Adrenal gland (tissue), 12 donors: ENCODE results near the gene SLC27A2. TPM values are rescaled to one million over a fixed set of nuclear protein-coding genes. Genes with fewer than 3 reads are reported as not detected.
"Not testable (repeated sequence)": the region's sequence is repeated elsewhere in the genome, so short reads cannot be mapped to it uniquely, and the experiment has no call there.

Experiments
- DNase-seq, 7 donors: peaks; one replicate each; pipeline ENCODE4 v3.0.0-alpha.2; 2019 to 2020
- H3K27ac ChIP-seq, 5 donors: fragments of 200-600 bp; sonication (generic) in 4 of 5; 1 replicate in 3 of 5; 2 replicates in 2 of 5; pipeline versions ENCODE4 v1.5.1 to v1.8.0; 2016 to 2020; ENCODE audit warnings: mild to moderate bottlenecking in 1 of 5
- H3K27me3 ChIP-seq: fragments of 200-600 bp; 2 replicates; pipeline ENCODE4 v1.8.0; 2021
- H3K36me3 ChIP-seq, 2 donors: fragments of 200-600 bp; replicated peaks in 1 of 2; 1 replicate in 1 of 2; 2 replicates in 1 of 2; pipeline versions ENCODE4 v1.5.1 to v1.8.0; 2018 to 2022
- H3K4me1 ChIP-seq, 2 donors: fragments of 200-600 bp; replicated peaks in 1 of 2; 1 replicate in 1 of 2; 2 replicates in 1 of 2; pipeline versions ENCODE4 v1.5.1 to v1.8.0; 2018 to 2021
- H3K4me3 ChIP-seq, 4 donors: fragments of 200-600 bp; sonication (generic) in 3 of 4; one replicate each; pipeline ENCODE4 v1.5.1; 2016 to 2018
- H3K9me3 ChIP-seq, 3 donors: fragments of 200-600 bp; sonication (generic) in 1 of 3; replicated peaks in 1 of 3; 1 replicate in 2 of 3; 2 replicates in 1 of 3; pipeline versions ENCODE4 v1.5.1 to v1.8.0; 2016 to 2021
- CTCF ChIP-seq, 6 experiments: fragments of 450-650 bp in 4 of 6; fragments of 200-600 bp in 2 of 6; sonication (generic) in 1 of 6; IDR thresholded peaks; 1 replicate in 5 of 6; 2 replicates in 1 of 6; pipeline versions ENCODE4 v1.5.1 to v1.8.0; 2016 to 2021; ENCODE audit warnings: antibody characterized with exemption in 6 of 6, mild to moderate bottlenecking in 2 of 6, moderate library complexity in 1 of 6
- POLR2A ChIP-seq, 2 donors: fragments of 450-650 bp; IDR thresholded peaks; one replicate each; pipeline ENCODE4 v1.6.1; 2017; ENCODE audit warnings: antibody characterized with exemption in 2 of 2, mild to moderate bottlenecking in 2 of 2, moderate library complexity in 1 of 2
- WGBS, 4 donors: extraction: QIAGEN DNeasy Blood & Tissue Kit in 2 of 4; methylation state at CpG; one replicate each; pipeline versions ENCODE4 v1.1.5 to v1.1.7; 2013 to 2017; 5-methylcytosine and 5-hydroxymethylcytosine counted together
- intact Hi-C, 2 donors: fragments of 100-400 bp; cut with DNase I; formaldehyde crosslinking; loops; one replicate each; pipeline versions ENCODE4 v1.14.1 to v1.15.0; 2022 to 2023
- polyA plus RNA-seq, 3 donors: library from polyadenylated mRNA; stranded (reverse); fragments of 200-250 nt in 2 of 3; fragments of 350-450 nt in 1 of 3; fragmentation: Illumina TruSeq in 1 of 3; extraction: RNeasy Lipid Tissue Mini Kit (QIAGEN cat#74804) in 1 of 3; gene quantifications; one replicate each; pipeline ENCODE4 v1.2.3, GENCODE V29; 2013 to 2014
- total RNA-seq, 9 donors: library from RNA; depleted of rRNA in 4 of 9; stranded (reverse); fragments of >200 nt in 4 of 9; fragments of 120-200 nt in 1 of 9; fragmentation: NEBNext Ultra II Directional in 1 of 9; extraction: Animal tissue kit (Norgen Biotek cat#: 25700) in 1 of 9; gene quantifications; one replicate each; pipeline versions ENCODE4 v1.1.0 to v1.2.4, GENCODE V29; 2013 to 2023
- donor health status: healthy with polysubstance abuse.
- donor health status: Bipolar disorder and iron deficiency.
- donor health status: DM: yes; HTN: yes; CAD: no.
- donor health status: DM: no; HTN: no; CAD: no.
- donor health status: DM: no; HTN: no; CAD: no.
- donor health status: DM: yes; HTN: yes; CAD: no.

Gene SLC27A2
- total and polyA plus RNA-seq, 12 donors, result 0.22 to 49.5 (median 22.5) TPM

- Histone ChIP-seq H3K4me3 (no peak overlapping the region), H3K36me3 (no peaks in the 10 kb centered on the region), H3K27me3 (no peaks in the 10 kb centered on the region), H3K9me3 (no peaks in the 10 kb centered on the region), H3K4me1 (no peaks in the 10 kb centered on the region), H3K27ac (no peak overlapping the region)
- no peak for TF ChIP-seq POLR2A (IDR thresholded peaks at IDR 0.05)
- TF ChIP-seq CTCF (IDR thresholded peaks at IDR 0.05), result no peak
- WGBS, 4 donors, result 8 to 29% (median 20%) methylated on average over 1 of the region's 1 CpG
- intact Hi-C loops, result loop anchor here in 1 of 2 donors (10.0 kb wide), 1 partner anchor 166 kb away; no protein-coding TSS in a partner anchor
- no peak for DNase-seq
Measured at GRCh38 chr15:50149090-50149489, 32.9 kb upstream of the SLC27A2 start.

- 88 to 96% (median 93%) methylated on average over 3 of the region's 3 CpGs for WGBS, 4 donors
- DNase-seq, result no peak
- no peak overlapping the region for H3K27ac ChIP-seq
- no peaks in the 10 kb centered on the region for H3K4me1 ChIP-seq
- no peak overlapping the region for H3K4me3 ChIP-seq
- H3K27me3 ChIP-seq, result no peaks in the 10 kb centered on the region
- TF ChIP-seq CTCF (IDR thresholded peaks at IDR 0.05) (no peak), POLR2A (IDR thresholded peaks at IDR 0.05) (no peak)
- H3K9me3 ChIP-seq, result no peaks in the 10 kb centered on the region
- intact Hi-C loops, result no loop called here
- no peaks in the 10 kb centered on the region for H3K36me3 ChIP-seq
Measured at GRCh38 chr15:50150349-50150748, 31.6 kb upstream of the SLC27A2 start.

GRCh38 chr15:50150851-50151250 is 31.1 kb upstream of the SLC27A2 start:
- DNase-seq, result no peak
- Histone ChIP-seq H3K4me1 (no peaks in the 10 kb centered on the region), H3K27ac (no peak overlapping the region), H3K27me3 (no peaks in the 10 kb centered on the region), H3K4me3 (no peak overlapping the region), H3K9me3 (no peaks in the 10 kb centered on the region), H3K36me3 (no peaks in the 10 kb centered on the region)
- TF ChIP-seq CTCF (IDR thresholded peaks at IDR 0.05) (no peak), POLR2A (IDR thresholded peaks at IDR 0.05) (no peak)
- intact Hi-C loops, result no loop called here

- no peak for DNase-seq
- TF ChIP-seq CTCF (IDR thresholded peaks at IDR 0.05), result no peak
- no peak for TF ChIP-seq POLR2A (IDR thresholded peaks at IDR 0.05)
- intact Hi-C loops, result no loop called here
- WGBS, 4 donors, result 84 to 93% (median 90%) methylated on average over 2 of the region's 2 CpGs
- no peak overlapping the region for H3K27ac ChIP-seq
- H3K9me3 ChIP-seq, result no peaks in the 10 kb centered on the region
- no peaks in the 10 kb centered on the region for H3K27me3 ChIP-seq
- H3K36me3 ChIP-seq, result no peaks in the 10 kb centered on the region
- H3K4me3 ChIP-seq, result no peak overlapping the region
- no peaks in the 10 kb centered on the region for H3K4me1 ChIP-seq
Measured at GRCh38 chr15:50151476-50151875, 30.5 kb upstream of the SLC27A2 start.

GRCh38 chr15:50158236-50158635 is 23.8 kb upstream of the SLC27A2 start:
- H3K36me3 ChIP-seq, H3K9me3 ChIP-seq, H3K27ac ChIP-seq, intact Hi-C loops, H3K4me3 ChIP-seq, H3K4me1 ChIP-seq, H3K27me3 ChIP-seq, DNase-seq: not testable (repeated sequence)
- 81 to 97% (median 91%) methylated on average over 3 to 27 of the region's 28 CpGs for WGBS, 4 donors
